Neuronal stem cell (in vitro differentiated cells): ENCODE data around the gene COL19A1.

Experiments
- DNase-seq: peaks from one replicate; pipeline ENCODE4 v3.0.0-alpha.2; 2013; ENCODE audit warnings: low spot score
- H2AFZ ChIP-seq: one replicate; pipeline ENCODE4 v1.6.1; 2013; ENCODE audit warnings: mild to moderate bottlenecking, low read length, inconsistent platforms
- H2AK5ac ChIP-seq: 2 replicates; pipeline ENCODE4 v1.6.1; 2013; ENCODE audit warnings: low read depth, mild to moderate bottlenecking, inconsistent platforms, low read length, moderate library complexity, mixed read lengths
- H2BK120ac ChIP-seq: 2 replicates; pipeline ENCODE4 v1.6.1; 2013; ENCODE audit warnings: low read depth, mild to moderate bottlenecking, inconsistent platforms, low read length, moderate library complexity, mixed read lengths
- H2BK12ac ChIP-seq: one replicate; pipeline ENCODE4 v1.6.1; 2013; ENCODE audit warnings: low read length, inconsistent platforms
- H2BK15ac ChIP-seq: 2 replicates; pipeline ENCODE4 v1.6.1; 2013; ENCODE audit warnings: mild to moderate bottlenecking, low read length, inconsistent platforms, mixed read lengths
- H2BK5ac ChIP-seq: one replicate; pipeline ENCODE4 v1.6.1; 2013; ENCODE audit warnings: inconsistent platforms, mild to moderate bottlenecking, low read length, moderate library complexity
- H3K14ac ChIP-seq: one replicate; pipeline ENCODE4 v1.6.1; 2013; ENCODE audit warnings: low read length, inconsistent platforms
- H3K18ac ChIP-seq: 2 replicates; pipeline ENCODE4 v1.6.1; 2013; ENCODE audit warnings: low read length, inconsistent platforms
- H3K23ac ChIP-seq: 2 replicates; pipeline ENCODE4 v1.6.1; 2013; ENCODE audit warnings: low read depth, mild to moderate bottlenecking, mixed read lengths, low read length, inconsistent platforms; ENCODE audit not compliant: poor library complexity
- H3K27ac ChIP-seq: replicated peaks from 3 replicates; pipeline ENCODE4 v1.5.1; 2013; ENCODE audit warnings: low read length, inconsistent platforms
- H3K27me3 ChIP-seq, 3 experiments: 2 replicates each; pipeline ENCODE4 v1.6.1; 2013; ENCODE audit warnings: low read length in 3 of 3, mild to moderate bottlenecking in 2 of 3, inconsistent platforms in 1 of 3, low read depth in 1 of 3, mixed read lengths in 1 of 3, moderate library complexity in 1 of 3; ENCODE audit not compliant: control insufficient read depth in 3 of 3, insufficient read depth in 3 of 3
- H3K36me3 ChIP-seq, 2 donors: replicated peaks in 1 of 2; 2 replicates each; pipeline ENCODE4 v1.6.1; 2013; ENCODE audit warnings: low read length in 2 of 2; ENCODE audit not compliant: control insufficient read depth in 2 of 2, insufficient read depth in 2 of 2
- H3K4ac ChIP-seq: 2 replicates; pipeline ENCODE4 v1.6.1; 2013; ENCODE audit warnings: inconsistent platforms, mild to moderate bottlenecking, low read length, moderate library complexity
- H3K4me1 ChIP-seq, 2 donors: 1 replicate in 1 of 2; 2 replicates in 1 of 2; pipeline ENCODE4 v1.6.1; 2013; ENCODE audit warnings: low read length in 2 of 2, low read depth in 1 of 2; ENCODE audit not compliant: control insufficient read depth in 2 of 2, insufficient read depth in 1 of 2
- H3K4me2 ChIP-seq: one replicate; pipeline ENCODE4 v1.6.1; 2013; ENCODE audit warnings: mild to moderate bottlenecking, low read length, inconsistent platforms; ENCODE audit not compliant: insufficient read depth, poor library complexity, severe bottlenecking
- H3K4me3 ChIP-seq, 2 donors: 2 replicates each; pipeline ENCODE4 v1.5.1; 2013; ENCODE audit warnings: low read length in 2 of 2, mild to moderate bottlenecking in 2 of 2, inconsistent platforms in 1 of 2, moderate library complexity in 1 of 2
- H3K79me1 ChIP-seq: one replicate; pipeline ENCODE4 v1.6.1; 2013; ENCODE audit warnings: low read depth, mild to moderate bottlenecking, inconsistent platforms, low read length, moderate library complexity
- H3K9ac ChIP-seq: one replicate; pipeline ENCODE4 v1.6.1; 2013; ENCODE audit warnings: mild to moderate bottlenecking, low read depth, low read length, inconsistent platforms; ENCODE audit not compliant: poor library complexity
- H3K9me3 ChIP-seq, 2 donors: replicated peaks in 1 of 2; 2 replicates each; pipeline versions ENCODE3 to v1.6.1; 2013; ENCODE audit warnings: low read length in 2 of 2, mild to moderate bottlenecking in 2 of 2, inconsistent platforms in 1 of 2, low read depth in 1 of 2, mixed read lengths in 1 of 2, moderate library complexity in 1 of 2; ENCODE audit not compliant: control insufficient read depth in 2 of 2, insufficient read depth in 1 of 2
- H4K8ac ChIP-seq: one replicate; pipeline ENCODE4 v1.6.1; 2013; ENCODE audit warnings: low read depth, mild to moderate bottlenecking, inconsistent platforms, low read length, moderate library complexity
- H4K91ac ChIP-seq: one replicate; pipeline ENCODE4 v1.6.1; 2013; ENCODE audit warnings: low read length, low read depth, mild to moderate bottlenecking, inconsistent platforms; ENCODE audit not compliant: poor library complexity
- WGBS, 2 donors: extraction: QIAGEN DNeasy Blood & Tissue Kit; methylation state at CpG; one replicate each; pipeline ENCODE4 v1.1.7; 2013; ENCODE audit warnings: missing lambda C conversion rate in 2 of 2, mixed read lengths in 1 of 2; ENCODE audit not compliant: insufficient read length in 2 of 2, insufficient replicate concordance in 1 of 2; ENCODE audit errors: extremely low coverage in 2 of 2; 5-methylcytosine and 5-hydroxymethylcytosine counted together

COL19A1 gene

DNA sequence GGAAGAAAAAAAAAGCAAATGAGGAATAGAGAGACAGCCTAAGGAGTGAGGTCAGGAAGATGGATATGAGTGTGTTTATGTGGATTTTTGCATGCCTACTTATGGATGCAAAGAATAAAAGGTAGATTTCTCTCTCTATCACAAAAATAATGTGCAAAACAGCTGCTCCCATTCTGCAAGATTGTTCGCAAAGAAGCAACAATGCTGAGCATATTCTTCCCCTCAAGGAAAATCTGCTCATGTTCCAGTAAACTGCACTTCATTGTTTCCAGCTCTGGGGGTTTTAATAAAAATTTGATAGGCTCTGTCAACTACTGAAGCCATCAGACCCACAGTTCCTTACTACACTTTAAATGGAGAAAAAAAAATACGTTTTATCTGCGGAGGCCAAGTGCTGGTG, 259.2 kb downstream of the COL19A1 start:
- Histone ChIP-seq H3K14ac (no peak overlapping the region), H3K9ac (no peak overlapping the region), H3K4me3 (no peak overlapping the region), H3K79me1 (no peaks in the 10 kb centered on the region), H3K4me2 (no peak overlapping the region), H2AK5ac (no peak overlapping the region), H3K27ac (no peak overlapping the region), H3K18ac (no peak overlapping the region), H3K27me3 (no peaks in the 10 kb centered on the region), H2AFZ (no peak overlapping the region), H4K91ac (no peak overlapping the region), H2BK15ac (no peak overlapping the region), H4K8ac (no peak overlapping the region), H3K4me1 (no peaks in the 10 kb centered on the region), H3K36me3 (no peaks in the 10 kb centered on the region), H2BK12ac (no peak overlapping the region), H3K23ac (no peak overlapping the region), H3K4ac (no peak overlapping the region), H2BK5ac (no peak overlapping the region), H2BK120ac (no peak overlapping the region), H3K9me3 (no peaks in the 10 kb centered on the region)
- no CpG with 5 or more reads among the region's 3 CpGs for WGBS, 2 donors
- DNase-seq = no peak

DNA sequence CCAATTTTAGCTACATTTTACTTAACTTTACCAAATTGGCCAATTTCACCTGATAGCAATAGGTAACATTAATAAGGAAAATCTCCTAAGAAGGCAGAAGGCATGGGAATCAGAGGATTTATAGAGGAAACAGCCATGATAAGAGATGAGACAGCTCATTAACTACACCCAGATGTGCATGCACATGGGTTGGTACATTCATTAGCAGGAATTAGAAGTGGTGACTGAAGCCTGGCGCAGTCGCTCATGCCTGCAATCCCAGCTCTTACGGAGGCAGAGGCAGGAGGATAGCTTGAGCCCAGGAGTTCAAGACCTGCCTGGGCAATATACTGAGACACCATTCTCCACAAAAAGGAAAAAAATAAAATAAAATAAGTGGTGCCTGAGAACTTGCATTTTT, 263.0 kb downstream of the COL19A1 start:
- no peak overlapping the region for H3K18ac ChIP-seq
- H3K27me3 ChIP-seq = no peaks in the 10 kb centered on the region
- no peak overlapping the region for H2BK5ac ChIP-seq
- H2AFZ ChIP-seq = no peak overlapping the region
- no peak overlapping the region for H2BK15ac ChIP-seq
- no peaks in the 10 kb centered on the region for H3K79me1 ChIP-seq
- H3K4me1 ChIP-seq = no peaks in the 10 kb centered on the region
- whole genome bisulfite sequencing, 2 donors = no CpG with 5 or more reads among the region's 3 CpGs
- no peaks in the 10 kb centered on the region for H3K9me3 ChIP-seq
- H2AK5ac ChIP-seq = no peak overlapping the region
- no peak overlapping the region for H3K9ac ChIP-seq
- no peaks in the 10 kb centered on the region for H3K36me3 ChIP-seq
- H3K23ac ChIP-seq = no peak overlapping the region
- no peak overlapping the region for H3K4me2 ChIP-seq
- no peak for DNase-seq
- H4K8ac ChIP-seq = no peak overlapping the region
- H3K4ac ChIP-seq = no peak overlapping the region
- H3K14ac ChIP-seq = no peak overlapping the region
- H2BK12ac ChIP-seq = no peak overlapping the region
- no peak overlapping the region for H4K91ac ChIP-seq
- no peak overlapping the region for H2BK120ac ChIP-seq
- no peak overlapping the region for H3K27ac ChIP-seq
- H3K4me3 ChIP-seq = no peak overlapping the region

- no peak overlapping the region for H3K4ac ChIP-seq
- H3K27ac ChIP-seq = no peak overlapping the region
- WGBS, 2 donors = no CpG with 5 or more reads among the region's 1 CpG
Measured at GRCh38 chr6:70130865-70131264, 264.5 kb downstream of the COL19A1 start.

DNA sequence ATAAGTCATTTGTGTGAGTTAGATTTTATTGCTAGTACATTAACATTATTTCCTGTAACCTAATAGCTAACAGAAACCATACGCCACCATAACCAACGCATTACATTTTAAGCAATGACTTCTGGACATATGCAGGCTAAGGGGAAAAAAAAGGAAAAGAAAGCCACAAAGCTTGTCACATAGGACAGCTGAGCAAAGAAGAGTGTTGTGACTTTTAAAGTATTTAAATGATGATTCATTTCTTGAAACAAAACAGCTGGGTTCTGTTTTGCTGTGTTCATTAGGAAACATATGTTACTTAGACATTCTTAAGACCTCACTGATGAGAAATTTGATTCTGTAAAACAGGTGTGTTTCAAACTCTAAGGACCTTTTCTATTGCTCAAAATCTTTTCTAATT, 265.2 kb downstream of the COL19A1 start:
- no CpG with 5 or more reads among the region's 2 CpGs for WGBS, 2 donors
- no peak overlapping the region for H3K27ac ChIP-seq

More at GRCh38 chr6:70130865-70131264, 264.5 kb downstream of the COL19A1 start:
- H3K4me1 ChIP-seq = no peaks in the 10 kb centered on the region
- H4K91ac ChIP-seq = no peak overlapping the region
- H3K36me3 ChIP-seq = no peaks in the 10 kb centered on the region
- H3K4me3 ChIP-seq = no peak overlapping the region
- no peak overlapping the region for H3K23ac ChIP-seq
- no peak overlapping the region for H2AK5ac ChIP-seq
- no peak overlapping the region for H2AFZ ChIP-seq
- no peak overlapping the region for H2BK15ac ChIP-seq
- no peak overlapping the region for H2BK5ac ChIP-seq
- H3K27me3 ChIP-seq = no peaks in the 10 kb centered on the region
- no peak overlapping the region for H3K9ac ChIP-seq
- no peaks in the 10 kb centered on the region for H3K9me3 ChIP-seq
- no peak overlapping the region for H2BK12ac ChIP-seq
- H3K79me1 ChIP-seq = no peaks in the 10 kb centered on the region
- H3K4me2 ChIP-seq = no peak overlapping the region
- H4K8ac ChIP-seq = no peak overlapping the region
- no peak overlapping the region for H2BK120ac ChIP-seq
- H3K18ac ChIP-seq = no peak overlapping the region
- H3K14ac ChIP-seq = no peak overlapping the region
- DNase-seq = no peak

More for the DNA sequence above, 265.2 kb downstream of the COL19A1 start:
- no peak overlapping the region for H3K9ac ChIP-seq
- H3K4me1 ChIP-seq = no peaks in the 10 kb centered on the region
- no peaks in the 10 kb centered on the region for H3K79me1 ChIP-seq
- no peak overlapping the region for H4K8ac ChIP-seq
- no peak overlapping the region for H3K4me2 ChIP-seq
- H4K91ac ChIP-seq = no peak overlapping the region
- no peak overlapping the region for H2BK120ac ChIP-seq
- DNase-seq = no peak
- H3K4ac ChIP-seq = no peak overlapping the region
- no peak overlapping the region for H3K18ac ChIP-seq
- no peaks in the 10 kb centered on the region for H3K27me3 ChIP-seq
- no peaks in the 10 kb centered on the region for H3K9me3 ChIP-seq
- H3K14ac ChIP-seq = no peak overlapping the region
- H2AFZ ChIP-seq = no peak overlapping the region
- H3K36me3 ChIP-seq = no peaks in the 10 kb centered on the region
- H3K23ac ChIP-seq = no peak overlapping the region
- no peak overlapping the region for H2BK12ac ChIP-seq
- H2AK5ac ChIP-seq = no peak overlapping the region
- no peak overlapping the region for H2BK15ac ChIP-seq
- H2BK5ac ChIP-seq = no peak overlapping the region
- no peak overlapping the region for H3K4me3 ChIP-seq
